Right atrium auricular region (tissue), 2 donors: Measurements from ENCODE around the gene ZNF2. TPM values are rescaled to one million over a fixed set of nuclear protein-coding genes. Genes with fewer than 3 reads are reported as not detected.

Source experiments
- DNase-seq: peaks from one replicate; pipeline ENCODE4 v3.0.0-alpha.2; 2019; ENCODE audit warnings: low spot score
- H3K27ac ChIP-seq, 2 donors: fragments of 200-600 bp; sonication (generic); 1 replicate in 1 of 2; 2 replicates in 1 of 2; pipeline ENCODE4 v1.5.1; 2016 to 2019
- H3K27me3 ChIP-seq, 2 donors: fragments of 200-600 bp; sonication (generic); one replicate each; pipeline versions ENCODE4 v1.5.1 to v1.6.0; 2017 to 2019
- H3K36me3 ChIP-seq: fragments of 200-600 bp; sonication (generic); one replicate; pipeline ENCODE4 v1.5.1; 2016
- H3K4me1 ChIP-seq, 2 donors: fragments of 200-600 bp; sonication (generic); one replicate each; pipeline versions ENCODE4 v1.5.1 to v1.6.0; 2017 to 2019
- H3K4me3 ChIP-seq, 2 donors: fragments of 200-600 bp; sonication (generic); 1 replicate in 1 of 2; 2 replicates in 1 of 2; pipeline ENCODE4 v1.5.1; 2017 to 2019; ENCODE audit warnings: mild to moderate bottlenecking in 1 of 2, moderate library complexity in 1 of 2
- H3K9me3 ChIP-seq, 2 donors: fragments of 200-600 bp; sonication (generic); one replicate each; pipeline ENCODE4 v1.5.1; 2019
- CTCF ChIP-seq, 2 donors: fragments of 200-600 bp; sonication (generic); IDR thresholded peaks; one replicate each; pipeline ENCODE4 v1.5.1; 2019; ENCODE audit warnings: antibody characterized with exemption in 2 of 2
- total RNA-seq, 2 donors: library from RNA; depleted of rRNA; stranded (reverse); fragments of >200 nt; gene quantifications; one replicate each; pipeline ENCODE4 v1.1.0, GENCODE V29; 2016

The ZNF2 gene
- total RNA-seq, 2 donors from 2014 or later, result 3.5 to 3.7 TPM

- no peak for DNase-seq
- peaks cover 0 to 50% of the 10 kb centered on the region in 2 donors for H3K9me3 ChIP-seq
- TF ChIP-seq CTCF (IDR thresholded peaks at IDR 0.05), result peak in 1 of 2 donors; percentile 48
Observed at GRCh38 chr2:95231723-95232122, 66.1 kb downstream of the ZNF2 start.

DNA sequence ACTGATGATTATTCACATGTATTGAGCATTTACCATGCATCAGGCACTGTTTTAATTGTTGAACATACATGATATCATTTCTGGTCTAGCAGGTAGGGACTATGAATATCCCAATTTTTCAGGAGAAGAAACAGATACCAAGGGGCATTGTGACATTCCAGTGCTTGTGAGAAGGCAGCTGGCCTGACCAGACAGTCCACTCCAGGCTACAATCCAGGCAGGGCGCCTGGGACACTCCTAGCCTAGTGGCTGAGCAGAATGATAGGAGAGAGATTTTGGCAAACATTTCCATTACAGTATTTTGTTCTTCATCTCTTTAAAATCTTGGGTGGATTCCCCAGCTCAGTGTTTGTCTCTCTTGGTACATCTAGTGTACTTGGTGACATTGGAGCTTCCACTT lies 66.6 kb downstream of the ZNF2 start:
- Histone ChIP-seq H3K9me3 (peaks cover 0 to 53% of the 10 kb centered on the region in 2 donors), H3K27me3 (no peaks in the 10 kb centered on the region), H3K36me3 (no peaks in the 10 kb centered on the region), H3K4me1 (no peaks in the 10 kb centered on the region), H3K4me3 (no peak overlapping the region), H3K27ac (no peak overlapping the region)
- no peak for TF ChIP-seq CTCF (IDR thresholded peaks at IDR 0.05)
- no peak for DNase-seq

More at GRCh38 chr2:95231723-95232122, 66.1 kb downstream of the ZNF2 start:
- Histone ChIP-seq H3K4me1 (no peaks in the 10 kb centered on the region), H3K27ac (no peak overlapping the region), H3K36me3 (no peaks in the 10 kb centered on the region), H3K27me3 (no peaks in the 10 kb centered on the region), H3K4me3 (no peak overlapping the region)

Other genes starting within 250 kb of the ZNF2 start
- 1 to 10 TPM; 7.4 to 8.7 TPM for gene MAL, start 140.1 kb upstream of the ZNF2 start, total RNA-seq
- gene MRPS5, start 44.0 kb upstream of the ZNF2 start, total RNA-seq, result 10 to 100 TPM; 39.0 to 57.7 TPM
- gene ZNF514, start 6.0 kb upstream of the ZNF2 start, total RNA-seq, result 1 to 10 TPM; 4.9 to 7.5 TPM
- gene ZNF892, start 41.7 kb downstream of the ZNF2 start, total RNA-seq, result 1 to 10 TPM; 2.2 to 3.2 TPM
- under 1 TPM; 0.11 to 0.35 TPM for gene PROM2, start 108.6 kb downstream of the ZNF2 start, total RNA-seq
- gene KCNIP3, start 131.5 kb downstream of the ZNF2 start, total RNA-seq, result 1 to 10 TPM; 4.0 to 5.9 TPM
- 10 to 100 TPM; 19.9 to 27.5 TPM for gene FAHD2A, start 236.9 kb downstream of the ZNF2 start, total RNA-seq